Endodermal cell (in vitro differentiated cells): Measurements from ENCODE around the gene PRIM2. TPM values are rescaled to one million over a fixed set of nuclear protein-coding genes. Genes with fewer than 3 reads are reported as not detected.

Experiments used
- DNase-seq: peaks from one replicate; pipeline ENCODE4 v3.0.0-alpha.2; 2017
- H3K27ac ChIP-seq: 2 replicates; pipeline ENCODE4 v1.5.1; 2013; ENCODE audit warnings: mild to moderate bottlenecking, low read depth, low read length, moderate library complexity
- H3K27me3 ChIP-seq: 2 replicates; pipeline ENCODE4 v1.6.1; 2013; ENCODE audit warnings: mild to moderate bottlenecking, low read length, moderate library complexity; ENCODE audit not compliant: insufficient read depth, control insufficient read depth, poor library complexity, severe bottlenecking
- H3K36me3 ChIP-seq: 2 replicates; pipeline ENCODE4 v1.7.0; 2013; ENCODE audit warnings: mild to moderate bottlenecking, low read length, moderate library complexity; ENCODE audit not compliant: control insufficient read depth, insufficient read depth
- H3K4me1 ChIP-seq: one replicate; pipeline ENCODE4 v1.7.0; 2013; ENCODE audit warnings: low read length; ENCODE audit not compliant: control insufficient read depth, insufficient read depth
- H3K4me3 ChIP-seq: 2 replicates; pipeline ENCODE4 v1.5.1; 2013; ENCODE audit warnings: mild to moderate bottlenecking, low read length, moderate library complexity
- H3K9ac ChIP-seq: 2 replicates; pipeline ENCODE4 v1.6.1; 2013; ENCODE audit warnings: mild to moderate bottlenecking, low read length, moderate library complexity; ENCODE audit not compliant: poor library complexity, severe bottlenecking; ENCODE audit errors: extremely low read depth
- H3K9me3 ChIP-seq: 2 replicates; pipeline ENCODE4 v1.6.1; 2013; ENCODE audit warnings: mild to moderate bottlenecking, low read length, moderate library complexity; ENCODE audit not compliant: control insufficient read depth
- H3K27ac Mint-ChIP-seq: 2 replicates; pipeline ENCODE4 v1.8.0; 2020; ENCODE audit warnings: mixed read lengths
- H3K27me3 Mint-ChIP-seq: 2 replicates; pipeline ENCODE4 v1.8.0; 2021; ENCODE audit warnings: mild to moderate bottlenecking, mixed read lengths; ENCODE audit not compliant: insufficient read depth
- H3K36me3 Mint-ChIP-seq: 2 replicates; pipeline ENCODE4 v1.8.0; 2020; ENCODE audit warnings: low read depth, mixed read lengths
- H3K4me1 Mint-ChIP-seq: 2 replicates; pipeline ENCODE4 v1.8.0; 2020; ENCODE audit warnings: mixed read lengths
- H3K4me3 Mint-ChIP-seq: 2 replicates; pipeline ENCODE4 v1.8.0; 2020; ENCODE audit warnings: mild to moderate bottlenecking, moderate library complexity, mixed read lengths
- H3K9me3 Mint-ChIP-seq: 2 replicates; pipeline ENCODE4 v1.8.0; 2020; ENCODE audit warnings: mild to moderate bottlenecking, mixed read lengths
- CTCF ChIP-seq: fragments of 200-600 bp; sonication (generic); conservative IDR thresholded peaks from 2 replicates; pipeline ENCODE4 v1.5.0; 2021; ENCODE audit warnings: antibody characterized with exemption, mild to moderate bottlenecking
- WGBS, 2 experiments: methylation state at CpG; one replicate each; pipeline versions ENCODE4 v1.1.5 to v1.1.7; 2013; ENCODE audit warnings: missing lambda C conversion rate in 2 of 2, mixed read lengths in 1 of 2; ENCODE audit not compliant: insufficient coverage in 1 of 2, insufficient read length in 1 of 2; 5-methylcytosine and 5-hydroxymethylcytosine counted together
- total RNA-seq, 2 donors: library from RNA; stranded (reverse); fragmentation: NEBNext Ultra II Directional in 1 of 2; extraction: Animal tissue kit (Norgen Biotek cat#: 25700) in 1 of 2; gene quantifications; 2 replicates in 1 of 2; 3 replicates in 1 of 2; pipeline ENCODE4 v1.2.1, GENCODE V29; 2021

PRIM2 gene
- total RNA-seq, 2 donors from 2014 or later: 30.9 to 43.1 TPM

GRCh38 chr6:57324538-57324937 lies 7.1 kb downstream of the PRIM2 start:
- Histone ChIP-seq H3K36me3 (peaks cover 80% of the 10 kb centered on the region), H3K27me3 (peaks cover 36% of the 10 kb centered on the region), H3K27ac (no peak overlapping the region), H3K9ac (no peak overlapping the region), H3K9me3 (peaks cover 38% of the 10 kb centered on the region), H3K4me3 (no peak overlapping the region), H3K4me1 (no peaks in the 10 kb centered on the region)
- WGBS, 2 experiments: 71% methylated on average over 1 of the region's 1 CpG; no CpG with 5 or more reads in 1 of the 2 experiments
- H3K9me3 Mint-ChIP-seq: peaks cover 27% of the 10 kb centered on the region
- no peak overlapping the region for H3K4me3 Mint-ChIP-seq
- H3K27ac Mint-ChIP-seq: no peak overlapping the region
- no peak for DNase-seq
- peaks cover 37% of the 10 kb centered on the region for H3K27me3 Mint-ChIP-seq
- peaks cover 2% of the 10 kb centered on the region for H3K4me1 Mint-ChIP-seq
- H3K36me3 Mint-ChIP-seq: peaks cover 89% of the 10 kb centered on the region
- TF ChIP-seq CTCF: peak; percentile 74

GRCh38 chr6:57327311-57327710 lies 9.9 kb downstream of the PRIM2 start:
- Mint-ChIP-seq H3K9me3 (peaks cover 52% of the 10 kb centered on the region), H3K27ac (no peak overlapping the region), H3K27me3 (peaks cover 11% of the 10 kb centered on the region), H3K4me3 (no peak overlapping the region), H3K36me3 (peaks cover 90% of the 10 kb centered on the region), H3K4me1 (no peaks in the 10 kb centered on the region)
- no peak for DNase-seq
- Histone ChIP-seq H3K27ac (no peak overlapping the region), H3K4me1 (no peaks in the 10 kb centered on the region), H3K9ac (no peak overlapping the region), H3K27me3 (peaks cover 11% of the 10 kb centered on the region), H3K4me3 (no peak overlapping the region), H3K36me3 (peaks cover 76% of the 10 kb centered on the region), H3K9me3 (peaks cover 54% of the 10 kb centered on the region)
- 97 to 100% methylated on average over 1 to 2 of the region's 2 CpGs for WGBS, 2 experiments
- no peak for TF ChIP-seq CTCF

GRCh38 chr6:57328074-57328473 lies 10.6 kb downstream of the PRIM2 start:
- H3K27ac Mint-ChIP-seq: no peak overlapping the region
- peaks cover 76% of the 10 kb centered on the region for H3K36me3 ChIP-seq

More at GRCh38 chr6:57328074-57328473, 10.6 kb downstream of the PRIM2 start:
- no peak for DNase-seq
- no peak for TF ChIP-seq CTCF
- H3K4me3 Mint-ChIP-seq: no peak overlapping the region
- peaks cover 4% of the 10 kb centered on the region for H3K27me3 ChIP-seq
- H3K4me1 Mint-ChIP-seq: no peaks in the 10 kb centered on the region
- H3K9ac ChIP-seq: no peak overlapping the region
- H3K9me3 ChIP-seq: peaks cover 62% of the 10 kb centered on the region
- no peak overlapping the region for H3K27ac ChIP-seq
- H3K4me3 ChIP-seq: no peak overlapping the region
- H3K27me3 Mint-ChIP-seq: peaks cover 3% of the 10 kb centered on the region
- peaks cover 89% of the 10 kb centered on the region for H3K36me3 Mint-ChIP-seq
- H3K9me3 Mint-ChIP-seq: peaks cover 59% of the 10 kb centered on the region
- H3K4me1 ChIP-seq: no peaks in the 10 kb centered on the region
- no CpG with 5 or more reads among the region's 1 CpG for WGBS, 2 experiments
